H9 (cell line): ENCODE results near the gene PTEN. TPM values are rescaled to one million over a fixed set of nuclear protein-coding genes. Genes with fewer than 3 reads are reported as not detected.

Experiments used
- DNase-seq: peaks from one replicate; pipeline ENCODE4 v3.0.0-alpha.2; 2017
- H2AFZ ChIP-seq: one replicate; pipeline ENCODE4 v1.6.1; 2013; ENCODE audit warnings: mild to moderate bottlenecking, low read length, control low read depth, moderate library complexity
- H2AK5ac ChIP-seq: 2 replicates; pipeline ENCODE4 v1.6.1; 2013; ENCODE audit warnings: low read length, control low read depth, mixed read lengths; ENCODE audit not compliant: insufficient read length
- H2BK120ac ChIP-seq: one replicate; pipeline ENCODE4 v1.6.1; 2013; ENCODE audit warnings: low read depth, mild to moderate bottlenecking, low read length, control low read depth, inconsistent platforms; ENCODE audit not compliant: poor library complexity, severe bottlenecking
- H2BK12ac ChIP-seq: 2 replicates; pipeline ENCODE4 v1.6.1; 2013; ENCODE audit warnings: low read length, control low read depth, mixed read lengths, low read depth; ENCODE audit not compliant: insufficient read length
- H2BK15ac ChIP-seq: 2 replicates; pipeline ENCODE4 v1.6.1; 2013; ENCODE audit warnings: low read depth, low read length, control low read depth
- H2BK20ac ChIP-seq: one replicate; pipeline ENCODE4 v1.6.1; 2013; ENCODE audit warnings: low read depth, mild to moderate bottlenecking, low read length, control low read depth, inconsistent platforms; ENCODE audit not compliant: poor library complexity, severe bottlenecking
- H2BK5ac ChIP-seq: 2 replicates; pipeline ENCODE4 v1.6.1; 2013; ENCODE audit warnings: low read length, control low read depth, mixed read lengths; ENCODE audit not compliant: insufficient read length
- H3K14ac ChIP-seq: 2 replicates; pipeline ENCODE4 v1.6.1; 2013; ENCODE audit warnings: low read length, control low read depth; ENCODE audit not compliant: insufficient read depth
- H3K18ac ChIP-seq: 2 replicates; pipeline ENCODE4 v1.6.1; 2013; ENCODE audit warnings: low read depth, mild to moderate bottlenecking, mixed read lengths, low read length, control low read depth; ENCODE audit not compliant: insufficient read length
- H3K23ac ChIP-seq: 2 replicates; pipeline ENCODE4 v1.6.1; 2013; ENCODE audit warnings: low read length, control low read depth, mixed read lengths, low read depth; ENCODE audit not compliant: insufficient read length
- H3K23me2 ChIP-seq: 2 replicates; pipeline ENCODE4 v1.6.1; 2013; ENCODE audit warnings: low read depth, mild to moderate bottlenecking, mixed read lengths, low read length, control low read depth; ENCODE audit not compliant: insufficient read length, poor library complexity, severe bottlenecking
- H3K27ac ChIP-seq: 2 replicates; pipeline ENCODE4 v1.5.1; 2013; ENCODE audit warnings: low read length, control low read depth, mixed read lengths, low read depth; ENCODE audit not compliant: insufficient read length
- H3K27me3 ChIP-seq: 2 replicates; pipeline ENCODE4 v1.6.1; 2013; ENCODE audit warnings: low read length, control low read depth, inconsistent platforms; ENCODE audit not compliant: insufficient read depth
- H3K4ac ChIP-seq: 2 replicates; pipeline ENCODE4 v1.6.1; 2013; ENCODE audit warnings: low read depth, mild to moderate bottlenecking, control low read depth, inconsistent platforms, low read length, moderate library complexity
- H3K4me1 ChIP-seq: 2 replicates; pipeline ENCODE4 v1.6.1; 2013; ENCODE audit warnings: low read length, control low read depth, inconsistent platforms; ENCODE audit not compliant: insufficient read depth
- H3K4me2 ChIP-seq: 2 replicates; pipeline ENCODE4 v1.6.1; 2013; ENCODE audit warnings: low read length, control low read depth, mixed read lengths; ENCODE audit not compliant: insufficient read length, insufficient read depth
- H3K56ac ChIP-seq: 2 replicates; pipeline ENCODE4 v1.6.1; 2013; ENCODE audit warnings: low read depth, mild to moderate bottlenecking, mixed read lengths, low read length, control low read depth; ENCODE audit not compliant: insufficient read length
- H3K79me1 ChIP-seq: 2 replicates; pipeline ENCODE4 v1.6.1; 2013; ENCODE audit warnings: low read depth, mild to moderate bottlenecking, moderate library complexity, low read length, control low read depth, inconsistent platforms; ENCODE audit not compliant: insufficient read depth, poor library complexity, severe bottlenecking
- H3K79me2 ChIP-seq: 2 replicates; pipeline ENCODE4 v1.6.1; 2013; ENCODE audit warnings: low read length, control low read depth, inconsistent platforms; ENCODE audit not compliant: insufficient read depth
- H3K9ac ChIP-seq: 2 replicates; pipeline ENCODE4 v1.6.1; 2013; ENCODE audit warnings: low read length, control low read depth, mixed read lengths; ENCODE audit not compliant: insufficient read length; ENCODE audit errors: extremely low read depth
- H3K9me3 ChIP-seq: one replicate; pipeline ENCODE4 v1.6.1; 2013; ENCODE audit warnings: low read depth, low read length, inconsistent platforms; ENCODE audit not compliant: control insufficient read depth
- H3T11ph ChIP-seq: one replicate; pipeline ENCODE4 v1.6.1; 2013; ENCODE audit warnings: mild to moderate bottlenecking, low read length, control low read depth, inconsistent platforms
- H4K20me1 ChIP-seq: one replicate; pipeline ENCODE4 v1.6.1; 2013; ENCODE audit not compliant: control insufficient read depth, insufficient read length, insufficient read depth
- H4K5ac ChIP-seq: 2 replicates; pipeline ENCODE4 v1.6.1; 2013; ENCODE audit warnings: low read depth, mild to moderate bottlenecking, mixed read lengths, low read length, control low read depth; ENCODE audit not compliant: insufficient read length
- H4K8ac ChIP-seq: replicated peaks from 2 replicates; pipeline ENCODE4 v1.6.1; 2013; ENCODE audit warnings: low read length, control low read depth, mixed read lengths, low read depth; ENCODE audit not compliant: insufficient read length
- H4K91ac ChIP-seq: 2 replicates; pipeline ENCODE4 v1.6.1; 2013; ENCODE audit warnings: low read depth, mild to moderate bottlenecking, moderate library complexity, mixed read lengths, low read length, control low read depth; ENCODE audit not compliant: insufficient read length
- H3K27ac Mint-ChIP-seq, 3 experiments: 2 replicates in 2 of 3; 3 replicates in 1 of 3; pipeline ENCODE4 v1.8.0; 2020 to 2021; ENCODE audit warnings: mixed read lengths in 3 of 3, mild to moderate bottlenecking in 1 of 3, moderate library complexity in 1 of 3
- H3K27me3 Mint-ChIP-seq: 2 replicates; pipeline ENCODE4 v1.8.0; 2021; ENCODE audit warnings: low read depth, mild to moderate bottlenecking, moderate library complexity, mixed read lengths
- H3K36me3 Mint-ChIP-seq, 3 experiments: 2 replicates in 2 of 3; 3 replicates in 1 of 3; pipeline ENCODE4 v1.8.0; 2020 to 2021; ENCODE audit warnings: low read depth in 3 of 3, mixed read lengths in 3 of 3; ENCODE audit not compliant: insufficient read depth in 1 of 3
- H3K4me1 Mint-ChIP-seq, 2 experiments: 2 replicates each; pipeline ENCODE4 v1.8.0; 2020; ENCODE audit warnings: mixed read lengths in 2 of 2
- H3K4me3 Mint-ChIP-seq, 2 experiments: 2 replicates in 1 of 2; 3 replicates in 1 of 2; pipeline ENCODE4 v1.8.0; 2020 to 2021; ENCODE audit warnings: mild to moderate bottlenecking in 2 of 2, mixed read lengths in 2 of 2, moderate library complexity in 1 of 2
- H3K9me3 Mint-ChIP-seq, 2 experiments: 2 replicates in 1 of 2; 3 replicates in 1 of 2; pipeline ENCODE4 v1.8.0; 2020; ENCODE audit warnings: mild to moderate bottlenecking in 2 of 2, mixed read lengths in 2 of 2, moderate library complexity in 1 of 2
- CTCF ChIP-seq: fragments of 200-600 bp; sonication (generic); conservative IDR thresholded peaks from 3 replicates; pipeline ENCODE4 v1.8.0; 2021; ENCODE audit warnings: antibody characterized with exemption, mild to moderate bottlenecking
- WGBS: extraction: QIAGEN DNeasy Blood & Tissue Kit; methylation state at CpG from one replicate; pipeline ENCODE4 v1.1.7; 2013; ENCODE audit warnings: missing lambda C conversion rate, low lambda C conversion rate, mixed read lengths; ENCODE audit not compliant: insufficient read length; ENCODE audit errors: extremely low coverage; 5-methylcytosine and 5-hydroxymethylcytosine counted together
- total RNA-seq: library from RNA; stranded (reverse); gene quantifications from 2 replicates; pipeline ENCODE4 v1.2.1, GENCODE V29; 2021

Gene PTEN
- total RNA-seq, 1 experiment from 2014 or later, result 52.8 TPM

- H3K79me1 ChIP-seq, result no peaks in the 10 kb centered on the region
- no peak overlapping the region for H4K5ac ChIP-seq
- H3K9me3 Mint-ChIP-seq, result no peaks in the 10 kb centered on the region
- H3K4me1 Mint-ChIP-seq, result no peaks in the 10 kb centered on the region
- H3K27me3 Mint-ChIP-seq, result no peaks in the 10 kb centered on the region
- H3K23ac ChIP-seq, result no peak overlapping the region
- no peak overlapping the region for H4K91ac ChIP-seq
- H2BK12ac ChIP-seq, result no peak overlapping the region
- H3K14ac ChIP-seq, result no peak overlapping the region
- H3K4ac ChIP-seq, result no peak overlapping the region
- H3K56ac ChIP-seq, result no peak overlapping the region
- no peaks in the 10 kb centered on the region for H3K23me2 ChIP-seq
- H2BK5ac ChIP-seq, result no peak overlapping the region
- no peak overlapping the region for H2AFZ ChIP-seq
- H2BK20ac ChIP-seq, result no peak overlapping the region
- no peak overlapping the region for H2BK120ac ChIP-seq
- no peaks in the 10 kb centered on the region for H3K4me1 ChIP-seq
- H3K79me2 ChIP-seq, result no peaks in the 10 kb centered on the region
- H3K27me3 ChIP-seq, result no peaks in the 10 kb centered on the region
- no peak for DNase-seq
- H3K18ac ChIP-seq, result no peak overlapping the region
- H4K20me1 ChIP-seq, result no peaks in the 10 kb centered on the region
- peaks cover 20 to 52% (median 48%) of the 10 kb centered on the region in 3 experiments for H3K36me3 Mint-ChIP-seq
- H3K27ac ChIP-seq, result no peak overlapping the region
- H3K4me2 ChIP-seq, result no peak overlapping the region
- no peak overlapping the region for H3K27ac Mint-ChIP-seq
- no peak overlapping the region for H2BK15ac ChIP-seq
- WGBS, result no CpG with 5 or more reads among the region's 4 CpGs
- TF ChIP-seq CTCF, result no peak
- no peak overlapping the region for H4K8ac ChIP-seq
- no peaks in the 10 kb centered on the region for H3K9me3 ChIP-seq
- H3K9ac ChIP-seq, result no peak overlapping the region
- no peak overlapping the region for H2AK5ac ChIP-seq
- H3K4me3 Mint-ChIP-seq, result no peak overlapping the region
- no peak overlapping the region for H3T11ph ChIP-seq
Measured at GRCh38 chr10:87960230-87960629, 96.8 kb downstream of the PTEN start.
